HCT116 (cell line): ENCODE results near the gene HGFAC. TPM values are rescaled to one million over a fixed set of nuclear protein-coding genes. Genes with fewer than 3 reads are reported as not detected.

Experiments used
- ATAC-seq: fragments of 200-7000 bp; cut with Tn5 transposase; 2 replicates; pipeline ENCODE4 v1.9.1; 2020; ENCODE audit warnings: mild to moderate bottlenecking, moderate library complexity
- BruUV-seq: library from RNA; stranded (reverse); fragments of 400-500 nt; replicated peaks from 2 replicates; lab custom pipeline; 2021; lab: Mats Ljungman, UMichigan
- CTCF ChIA-PET: fragments of 300-600 bp; sonication (Branson Sonifier 250); formaldehyde crosslinking; loops from one replicate; lab custom pipeline; 2021; ENCODE audit warnings: antibody characterized with exemption; lab: Charles Lee
- POLR2A ChIA-PET: fragments of 300-600, 350-600 bp; sonication (Branson Sonifier 250); formaldehyde crosslinking; loops from one replicate; lab custom pipeline; 2021; ENCODE audit warnings: antibody characterized with exemption; lab: Charles Lee
- RAD21 ChIA-PET, 2 experiments: fragments of 300-600 bp; sonication (Branson Sonifier 250); formaldehyde crosslinking; loops; one replicate each; lab custom pipeline; 2023; ENCODE audit warnings: low total read pairs in 2 of 2; ENCODE audit not compliant: uncharacterized antibody in 2 of 2, unreplicated experiment in 2 of 2, low non-redundant PET in 1 of 2; lab: Charles Lee
- DNase-seq: peaks from one replicate; pipeline ENCODE4 v3.0.0-alpha.2; 2010; ENCODE audit warnings: low read depth, low spot score
- H2AFZ ChIP-seq: fragments of 200-600 bp; shearing (Covaris generic), sonication (generic); 2 replicates; pipeline ENCODE4 v1.6.1; 2017; ENCODE audit warnings: low read depth, mixed run types, mixed read lengths, antibody characterized with exemption, low read length; ENCODE audit not compliant: poor library complexity, severe bottlenecking
- H3K27ac ChIP-seq: 2 replicates; pipeline ENCODE4 v1.5.1; 2012; ENCODE audit warnings: low read depth, low read length
- H3K27me3 ChIP-seq: fragments of 200-600 bp; sonication (generic); 2 replicates; pipeline ENCODE4 v1.6.1; 2016; ENCODE audit warnings: mixed run types, low read length, mixed read lengths; ENCODE audit not compliant: insufficient read depth
- H3K36me3 ChIP-seq, 2 experiments: fragments of 200-500 bp in 1 of 2; fragments of 200-600 bp in 1 of 2; sonication (Bioruptor generic) in 1 of 2; sonication (generic) in 1 of 2; 2 replicates each; pipeline versions ENCODE4 v1.5.1 to v1.6.1; 2014 to 2016; ENCODE audit warnings: low read length in 2 of 2, inconsistent platforms in 1 of 2, mixed read lengths in 1 of 2, mixed run types in 1 of 2; ENCODE audit not compliant: insufficient read depth in 2 of 2, control insufficient read depth in 1 of 2
- H3K4me1 ChIP-seq, 2 experiments: fragments of 200-600 bp in 1 of 2; sonication (generic) in 1 of 2; 2 replicates each; pipeline versions ENCODE4 v1.5.1 to v1.6.1; 2012 to 2017; ENCODE audit warnings: low read length in 2 of 2, inconsistent platforms in 1 of 2, mild to moderate bottlenecking in 1 of 2, mixed read lengths in 1 of 2, mixed run types in 1 of 2, moderate library complexity in 1 of 2; ENCODE audit not compliant: insufficient read depth in 2 of 2, control insufficient read depth in 1 of 2
- H3K4me2 ChIP-seq: fragments of 200-600 bp; sonication (generic); 2 replicates; pipeline ENCODE4 v1.6.1; 2017; ENCODE audit warnings: mixed run types, low read length, mixed read lengths
- H3K4me3 ChIP-seq, 2 experiments: fragments of 200-600 bp in 1 of 2; sonication (generic) in 1 of 2; replicated peaks in 1 of 2; 2 replicates each; pipeline ENCODE4 v1.5.1; 2011 to 2016; ENCODE audit warnings: low read length in 2 of 2, control low read depth in 1 of 2, low read depth in 1 of 2, mild to moderate bottlenecking in 1 of 2, mixed read lengths in 1 of 2, mixed run types in 1 of 2
- H3K79me2 ChIP-seq: fragments of 200-600 bp; sonication (generic); 2 replicates; pipeline ENCODE4 v1.6.1; 2017; ENCODE audit warnings: mild to moderate bottlenecking, mixed run types, low read length, moderate library complexity, mixed read lengths; ENCODE audit not compliant: insufficient read depth
- H3K9ac ChIP-seq: fragments of 200-600 bp; sonication (generic); 2 replicates; pipeline ENCODE4 v1.6.1; 2016; ENCODE audit warnings: low read length, mixed read lengths
- H3K9me2 ChIP-seq: fragments of 200-600 bp; sonication (generic), shearing (Covaris generic); 2 replicates; pipeline ENCODE4 v1.6.1; 2017; ENCODE audit warnings: mixed run types, mild to moderate bottlenecking, moderate library complexity; ENCODE audit not compliant: insufficient read depth
- H3K9me3 ChIP-seq, 2 experiments: fragments of 200-500 bp in 1 of 2; fragments of 200-600 bp in 1 of 2; sonication (Bioruptor generic) in 1 of 2; sonication (generic) in 1 of 2; 2 replicates each; pipeline ENCODE4 v1.6.1; 2014 to 2017; ENCODE audit warnings: low read length in 2 of 2, mixed read lengths in 2 of 2, inconsistent platforms in 1 of 2, low read depth in 1 of 2, mild to moderate bottlenecking in 1 of 2, mixed run types in 1 of 2, moderate library complexity in 1 of 2; ENCODE audit not compliant: control insufficient read depth in 1 of 2, insufficient read depth in 1 of 2
- H4K20me1 ChIP-seq: fragments of 200-600 bp; sonication (generic), shearing (Covaris generic); 2 replicates; pipeline ENCODE4 v1.6.1; 2017; ENCODE audit warnings: mixed run types, mild to moderate bottlenecking, moderate library complexity; ENCODE audit not compliant: insufficient read depth
- CBX3 ChIP-seq: IDR thresholded peaks from 2 replicates; pipeline ENCODE4 v1.6.1; 2012; ENCODE audit warnings: low read depth
- CEBPB ChIP-seq: IDR thresholded peaks from 2 replicates; pipeline ENCODE4 v1.6.1; 2012; ENCODE audit warnings: low read depth
- ELF1 ChIP-seq: IDR thresholded peaks from 2 replicates; pipeline ENCODE4 v1.6.1; 2012; ENCODE audit warnings: low read depth, borderline replicate concordance
- EZH2 ChIP-seq: fragments of 200-600 bp; sonication (generic); IDR thresholded peaks from 2 replicates; pipeline ENCODE4 v1.6.1; 2017; ENCODE audit warnings: antibody characterized with exemption, mixed run types
- JUND ChIP-seq: IDR thresholded peaks from 2 replicates; pipeline ENCODE4 v1.6.1; 2012
- POLR2A ChIP-seq: IDR thresholded peaks from 2 replicates; pipeline ENCODE4 v1.7.0; 2011; ENCODE audit warnings: borderline replicate concordance; ENCODE audit not compliant: insufficient read depth, insufficient read length; ENCODE audit errors: extremely low read depth
- SRF ChIP-seq: IDR thresholded peaks from 2 replicates; pipeline ENCODE4 v1.6.1; 2012; ENCODE audit warnings: low read depth
- intact Hi-C: fragments of 100-400 bp; cut with micrococcal nuclease; formaldehyde crosslinking; loops from 2 replicates; pipeline ENCODE4 v1.10.0; 2022
- total RNA-seq: library from RNA; stranded (reverse); gene quantifications from one replicate; pipeline ENCODE4 v1.2.1, GENCODE V29; 2021; ENCODE audit not compliant: unreplicated experiment
- TF ChIP-seq, protein P1 (sequence below): IDR thresholded peaks from 2 replicates; pipeline ENCODE4 v1.6.1; 2012
- TF ChIP-seq, protein P2 (sequence below): IDR thresholded peaks from 2 replicates; pipeline ENCODE4 v1.6.1; 2012; ENCODE audit warnings: low read depth
- TF ChIP-seq, protein P3 (sequence below), 3 experiments: fragments of 200-600 bp in 1 of 3; sonication (generic) in 1 of 3; IDR thresholded peaks in 2 of 3; conservative IDR thresholded peaks in 1 of 3; 2 replicates each; pipeline ENCODE4 v1.5.1; 2012 to 2017; ENCODE audit warnings: low read depth in 2 of 3, low read length in 2 of 3, antibody characterized with exemption in 1 of 3, borderline replicate concordance in 1 of 3, control low read depth in 1 of 3, mild to moderate bottlenecking in 1 of 3, mixed read lengths in 1 of 3, mixed run types in 1 of 3, moderate library complexity in 1 of 3; ENCODE audit not compliant: insufficient read depth in 1 of 3

Gene HGFAC
- total RNA-seq, 1 experiment from 2014 or later: 1.1 TPM

DNA sequence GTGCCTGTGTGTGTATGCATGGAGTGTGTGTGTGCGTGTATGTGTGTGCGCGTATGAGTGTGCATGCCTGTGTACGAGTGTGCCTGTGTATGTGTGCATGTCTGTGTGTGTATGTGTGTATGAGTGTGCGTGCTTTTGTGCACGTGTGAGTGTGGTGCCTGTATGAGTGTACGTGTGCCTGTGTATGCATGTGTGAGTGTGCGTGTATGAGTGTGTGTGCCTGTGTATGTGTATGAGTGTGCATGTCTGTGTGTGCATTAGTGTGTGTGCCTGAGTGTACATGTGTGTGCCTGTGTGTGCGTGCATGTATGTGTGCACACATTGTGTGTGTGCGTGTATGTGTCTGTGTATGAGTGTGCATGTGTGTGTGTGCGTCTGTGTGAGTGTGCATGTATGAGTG lies 27.0 kb downstream of the HGFAC start (continued):
- no peak for TF ChIP-seq SRF

DNA sequence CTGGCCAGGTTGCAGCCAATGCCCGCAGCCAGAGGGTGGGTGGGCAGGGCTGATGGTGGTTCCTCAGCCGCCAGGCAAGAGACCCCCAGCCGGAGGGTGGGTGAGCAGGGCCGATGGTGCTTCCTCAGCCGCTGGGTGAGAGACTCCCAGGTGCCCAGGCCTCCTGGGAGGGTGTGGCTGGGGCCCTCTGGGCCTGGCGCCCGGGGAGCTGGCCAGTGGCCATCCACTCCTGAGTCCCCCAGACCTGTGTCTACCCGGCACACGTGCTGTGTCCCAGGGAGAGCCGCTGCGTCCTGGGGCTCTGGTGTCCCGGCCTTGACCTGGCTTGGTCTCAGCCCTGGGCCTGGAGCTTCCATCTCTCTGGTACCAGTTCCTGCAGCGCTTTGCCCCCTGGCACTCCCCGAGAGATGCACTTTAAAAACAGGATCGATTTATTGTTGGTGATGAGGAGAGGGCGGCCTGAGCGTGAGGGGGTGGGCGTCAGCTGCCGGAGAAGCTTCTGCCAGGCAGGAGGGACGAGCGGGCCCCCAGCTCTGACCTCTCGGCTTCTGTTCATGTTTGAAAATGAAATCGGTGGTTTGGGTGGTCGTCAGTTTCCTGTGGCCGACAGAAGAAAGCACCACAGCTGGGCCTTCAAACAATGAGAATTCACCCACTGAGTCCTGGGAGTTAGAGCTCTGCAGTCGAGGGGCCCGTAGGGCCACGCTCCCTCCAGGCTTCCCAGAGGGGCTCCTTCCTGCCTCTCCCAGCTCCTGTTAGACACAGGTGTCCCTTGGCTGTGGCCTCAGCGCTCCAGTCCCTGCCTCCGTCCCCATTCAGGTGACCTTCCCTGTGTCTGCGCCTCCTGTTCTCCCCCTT lies 27.8 kb downstream of the HGFAC start:
- Histone ChIP-seq H4K20me1 (no peaks in the 10 kb centered on the region), H3K79me2 (no peaks in the 10 kb centered on the region), H3K4me1 (no peaks in the 10 kb centered on the region), H3K9ac (no peak overlapping the region), H3K4me2 (no peak overlapping the region), H3K9me2 (no peaks in the 10 kb centered on the region), H3K9me3 (peaks cover 0 to 5% of the 10 kb centered on the region in 2 experiments; a peak in 1 of 4 replicates), H3K27me3 (no peaks in the 10 kb centered on the region), H2AFZ (no peak overlapping the region), H3K36me3 (no peaks in the 10 kb centered on the region), H3K27ac (no peak overlapping the region), H3K4me3 (no peak overlapping the region)
- ATAC-seq (no peak), DNase-seq (no peak)
- ChIA-PET RAD21 (no interaction called here), CTCF (no interaction called here), POLR2A (no interaction called here)
- intact Hi-C loops: no loop called here
- no TSS peak for BruUV-seq
- TF ChIP-seq POLR2A (no peak), ELF1 (no peak), CEBPB (no peak), EZH2 (no peak), SRF (no peak), CBX3 (no peak), JUND (no peak)
- TF ChIP-seq, protein P1, sequence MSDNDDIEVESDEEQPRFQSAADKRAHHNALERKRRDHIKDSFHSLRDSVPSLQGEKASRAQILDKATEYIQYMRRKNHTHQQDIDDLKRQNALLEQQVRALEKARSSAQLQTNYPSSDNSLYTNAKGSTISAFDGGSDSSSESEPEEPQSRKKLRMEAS: no peak
- TF ChIP-seq, protein P2, sequence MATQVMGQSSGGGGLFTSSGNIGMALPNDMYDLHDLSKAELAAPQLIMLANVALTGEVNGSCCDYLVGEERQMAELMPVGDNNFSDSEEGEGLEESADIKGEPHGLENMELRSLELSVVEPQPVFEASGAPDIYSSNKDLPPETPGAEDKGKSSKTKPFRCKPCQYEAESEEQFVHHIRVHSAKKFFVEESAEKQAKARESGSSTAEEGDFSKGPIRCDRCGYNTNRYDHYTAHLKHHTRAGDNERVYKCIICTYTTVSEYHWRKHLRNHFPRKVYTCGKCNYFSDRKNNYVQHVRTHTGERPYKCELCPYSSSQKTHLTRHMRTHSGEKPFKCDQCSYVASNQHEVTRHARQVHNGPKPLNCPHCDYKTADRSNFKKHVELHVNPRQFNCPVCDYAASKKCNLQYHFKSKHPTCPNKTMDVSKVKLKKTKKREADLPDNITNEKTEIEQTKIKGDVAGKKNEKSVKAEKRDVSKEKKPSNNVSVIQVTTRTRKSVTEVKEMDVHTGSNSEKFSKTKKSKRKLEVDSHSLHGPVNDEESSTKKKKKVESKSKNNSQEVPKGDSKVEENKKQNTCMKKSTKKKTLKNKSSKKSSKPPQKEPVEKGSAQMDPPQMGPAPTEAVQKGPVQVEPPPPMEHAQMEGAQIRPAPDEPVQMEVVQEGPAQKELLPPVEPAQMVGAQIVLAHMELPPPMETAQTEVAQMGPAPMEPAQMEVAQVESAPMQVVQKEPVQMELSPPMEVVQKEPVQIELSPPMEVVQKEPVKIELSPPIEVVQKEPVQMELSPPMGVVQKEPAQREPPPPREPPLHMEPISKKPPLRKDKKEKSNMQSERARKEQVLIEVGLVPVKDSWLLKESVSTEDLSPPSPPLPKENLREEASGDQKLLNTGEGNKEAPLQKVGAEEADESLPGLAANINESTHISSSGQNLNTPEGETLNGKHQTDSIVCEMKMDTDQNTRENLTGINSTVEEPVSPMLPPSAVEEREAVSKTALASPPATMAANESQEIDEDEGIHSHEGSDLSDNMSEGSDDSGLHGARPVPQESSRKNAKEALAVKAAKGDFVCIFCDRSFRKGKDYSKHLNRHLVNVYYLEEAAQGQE: no peak
- TF ChIP-seq, protein P3, sequence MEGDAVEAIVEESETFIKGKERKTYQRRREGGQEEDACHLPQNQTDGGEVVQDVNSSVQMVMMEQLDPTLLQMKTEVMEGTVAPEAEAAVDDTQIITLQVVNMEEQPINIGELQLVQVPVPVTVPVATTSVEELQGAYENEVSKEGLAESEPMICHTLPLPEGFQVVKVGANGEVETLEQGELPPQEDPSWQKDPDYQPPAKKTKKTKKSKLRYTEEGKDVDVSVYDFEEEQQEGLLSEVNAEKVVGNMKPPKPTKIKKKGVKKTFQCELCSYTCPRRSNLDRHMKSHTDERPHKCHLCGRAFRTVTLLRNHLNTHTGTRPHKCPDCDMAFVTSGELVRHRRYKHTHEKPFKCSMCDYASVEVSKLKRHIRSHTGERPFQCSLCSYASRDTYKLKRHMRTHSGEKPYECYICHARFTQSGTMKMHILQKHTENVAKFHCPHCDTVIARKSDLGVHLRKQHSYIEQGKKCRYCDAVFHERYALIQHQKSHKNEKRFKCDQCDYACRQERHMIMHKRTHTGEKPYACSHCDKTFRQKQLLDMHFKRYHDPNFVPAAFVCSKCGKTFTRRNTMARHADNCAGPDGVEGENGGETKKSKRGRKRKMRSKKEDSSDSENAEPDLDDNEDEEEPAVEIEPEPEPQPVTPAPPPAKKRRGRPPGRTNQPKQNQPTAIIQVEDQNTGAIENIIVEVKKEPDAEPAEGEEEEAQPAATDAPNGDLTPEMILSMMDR (IDR thresholded peaks at IDR 0.05 in 2 of 3, conservative IDR thresholded peaks at IDR 0.05 in 1 of 3; ENCODE audit: borderline replicate concordance in 1 of 3, insufficient read depth in 1 of 3, low read depth in 2 of 3, low read length in 2 of 3): no peak
